Forelimb muscle (tissue), 1 donor: Measurements from ENCODE around the gene MBNL2. TPM values are rescaled to one million over a fixed set of nuclear protein-coding genes. Genes with fewer than 3 reads are reported as not detected.

ENCODE experiments used
- DNase-seq: peaks from one replicate; pipeline ENCODE4 v3.0.0-alpha.2; 2013; ENCODE audit warnings: low read depth
- polyA plus RNA-seq: library from polyadenylated mRNA; unstranded; fragments of 120-200 nt; gene quantifications from one replicate; pipeline ENCODE4 v1.2.1, GENCODE V29; 2013; ENCODE audit not compliant: insufficient read length

MBNL2 gene
- polyA plus RNA-seq, 1 donor: 26.5 TPM

DNA sequence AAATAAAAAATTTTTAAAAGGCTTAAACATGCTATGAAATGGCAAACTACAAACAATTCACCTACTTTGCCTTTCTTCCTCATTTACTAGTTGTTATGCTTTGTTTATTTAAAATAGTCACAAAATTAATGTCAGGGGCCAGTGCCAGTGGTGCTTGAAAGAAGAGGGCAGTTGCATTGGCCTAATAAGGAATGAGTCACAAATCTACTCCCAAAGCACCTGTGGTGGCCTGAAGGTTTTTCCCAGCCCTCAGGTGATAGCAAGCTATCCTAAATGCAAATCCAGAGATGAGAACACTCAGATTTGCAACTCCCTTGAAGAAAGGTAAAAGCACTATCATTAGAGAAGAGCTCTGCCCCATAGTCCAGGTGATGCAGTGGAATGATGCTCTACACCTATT lies 103.6 kb downstream of the MBNL2 start:
- no peak for DNase-seq

DNA sequence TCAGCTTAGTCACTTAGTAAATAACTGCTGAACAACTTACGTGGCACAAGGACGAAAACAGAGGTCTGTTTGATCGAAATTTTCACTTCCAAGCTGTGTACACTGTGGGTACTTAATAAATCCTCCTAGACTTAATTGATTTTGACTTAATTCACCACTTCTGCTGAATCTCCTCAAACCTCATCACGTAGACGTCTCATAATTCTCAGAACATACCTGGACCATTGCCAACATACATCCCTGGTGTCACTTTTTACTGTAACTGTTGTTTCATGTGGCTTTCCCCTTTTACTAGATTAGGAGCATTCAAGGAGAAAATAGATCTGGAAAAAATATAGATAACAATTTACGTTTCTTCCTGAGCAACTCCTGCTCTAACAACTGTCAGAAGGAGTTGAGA lies 105.0 kb downstream of the MBNL2 start:
- DNase-seq: no peak

- no peak for DNase-seq
These were observed 105.5 kb downstream of the MBNL2 start for GRCh38 chr13:97327506-97328221.

DNA sequence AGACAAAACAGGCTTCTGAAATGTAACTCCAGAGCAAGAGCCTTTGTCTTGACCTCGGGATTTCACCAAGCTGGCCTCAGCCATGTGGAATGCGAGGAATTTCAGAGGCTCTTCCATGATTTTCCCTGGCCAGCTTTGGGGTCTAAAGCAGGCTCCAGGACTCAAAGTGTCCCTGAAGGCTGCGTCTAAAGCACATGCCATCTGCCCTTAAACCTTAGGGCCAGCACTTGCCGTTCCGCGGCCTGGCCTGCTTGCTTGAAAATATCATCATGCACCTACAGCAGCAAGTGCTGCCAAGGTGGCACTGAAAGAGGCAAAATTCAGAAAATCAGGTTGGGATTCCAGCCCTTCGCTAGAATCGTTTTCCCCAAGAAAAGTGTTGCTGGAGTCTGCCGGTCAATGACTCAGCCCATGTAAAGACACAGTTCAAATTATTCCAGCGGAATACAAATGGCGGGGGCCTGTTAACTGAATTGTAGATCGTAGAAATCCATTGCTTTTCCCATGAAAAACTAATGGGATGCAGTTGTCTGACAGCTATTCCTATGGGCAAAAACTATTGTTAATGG lies 106.2 kb downstream of the MBNL2 start:
- DNase-seq: no peak

DNA sequence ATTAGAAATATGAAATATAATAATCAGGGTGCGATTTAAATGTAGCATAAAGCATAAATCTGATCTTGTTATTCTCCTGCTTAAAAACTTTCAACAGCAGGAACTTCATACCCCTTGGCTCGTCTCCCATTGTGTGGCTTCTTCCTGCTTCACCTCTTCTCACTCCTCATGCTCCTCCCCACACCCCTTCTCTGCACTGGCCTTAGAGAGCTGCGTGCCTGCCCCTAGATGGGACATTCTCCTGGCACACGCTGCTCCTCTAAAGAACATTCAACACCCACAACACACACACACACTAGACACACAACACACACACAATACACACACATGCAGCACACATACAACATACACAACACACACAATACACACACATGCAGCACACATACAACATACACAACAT lies 107.2 kb downstream of the MBNL2 start:
- DNase-seq: no peak

GRCh38 chr13:97330448-97330847 lies 108.3 kb downstream of the MBNL2 start:
- no peak for DNase-seq

DNA sequence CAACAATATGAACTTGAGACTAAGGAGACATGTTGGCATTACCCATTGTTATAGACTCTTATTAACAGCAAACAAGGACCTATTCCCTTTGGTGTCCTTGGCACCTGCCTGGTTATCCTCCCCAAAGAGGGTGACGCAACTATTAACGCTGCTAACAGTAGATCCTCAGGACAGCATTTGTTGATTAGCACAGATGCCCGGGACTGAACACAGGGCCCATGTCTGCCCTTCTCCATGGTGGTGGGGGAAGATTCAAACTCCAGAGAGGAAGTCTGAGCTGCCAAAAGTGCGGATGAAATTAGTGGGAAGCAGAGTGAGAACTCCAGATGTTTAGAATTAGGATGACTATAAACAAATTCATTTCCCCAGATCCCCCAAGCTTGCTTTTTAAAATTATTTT lies 110.6 kb downstream of the MBNL2 start:
- DNase-seq: no peak

GRCh38 chr13:97333983-97334382 lies 111.8 kb downstream of the MBNL2 start:
- DNase-seq: no peak

- DNase-seq: no peak
These were observed 112.6 kb downstream of the MBNL2 start for GRCh38 chr13:97334690-97335089.

- DNase-seq: no peak
These were observed 113.5 kb downstream of the MBNL2 start for GRCh38 chr13:97335488-97336134.

DNA sequence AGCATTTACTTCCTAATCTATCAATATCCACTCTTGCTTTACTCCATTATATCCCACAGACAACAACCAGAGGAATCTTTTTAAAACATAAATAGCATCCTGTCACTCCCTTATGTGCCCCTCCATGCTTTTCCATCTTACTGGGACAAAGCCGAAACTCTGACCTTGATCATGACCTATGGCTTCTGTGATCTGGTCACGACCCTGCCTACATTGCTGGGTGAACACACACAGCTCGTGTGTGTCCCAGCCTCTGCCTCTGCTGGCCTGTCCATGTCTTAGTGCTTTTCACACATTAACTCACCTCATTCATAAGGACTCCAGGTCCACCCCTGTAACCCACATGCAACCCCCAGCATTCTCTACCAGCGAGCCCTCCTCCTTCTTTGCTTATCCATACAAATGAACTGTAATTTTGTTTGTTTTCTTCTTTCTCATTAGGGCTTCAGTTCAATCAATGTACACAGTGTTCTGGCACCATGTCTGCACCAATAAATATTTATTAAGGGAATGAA lies 115.9 kb downstream of the MBNL2 start:
- no peak for DNase-seq

DNA sequence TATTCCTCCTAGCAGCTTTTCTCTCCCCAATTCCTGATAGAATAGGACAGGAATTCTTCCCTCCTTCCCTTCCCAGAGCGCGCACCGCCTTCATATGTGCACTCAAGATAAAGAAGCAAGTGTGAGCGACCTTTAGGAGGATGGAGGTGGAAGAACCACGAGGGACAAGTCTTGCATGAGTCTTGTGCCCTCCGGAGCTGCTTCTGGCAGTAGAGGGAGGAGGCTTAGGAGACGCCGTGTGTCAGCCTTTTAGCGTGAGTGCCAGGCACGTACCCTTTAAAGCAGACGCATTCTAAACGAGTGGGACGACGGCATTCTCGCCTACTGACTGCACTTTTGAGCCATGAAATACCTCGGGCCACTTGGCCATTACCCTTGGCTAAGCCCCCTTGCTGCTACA lies 116.4 kb downstream of the MBNL2 start:
- DNase-seq: no peak

- no peak for DNase-seq
These were observed 117.2 kb downstream of the MBNL2 start for GRCh38 chr13:97339019-97339987.

GRCh38 chr13:97339988-97340749 lies 118.0 kb downstream of the MBNL2 start:
- no peak for DNase-seq

- DNase-seq: no peak
These were observed 119.0 kb downstream of the MBNL2 start for GRCh38 chr13:97341135-97341534.

DNA sequence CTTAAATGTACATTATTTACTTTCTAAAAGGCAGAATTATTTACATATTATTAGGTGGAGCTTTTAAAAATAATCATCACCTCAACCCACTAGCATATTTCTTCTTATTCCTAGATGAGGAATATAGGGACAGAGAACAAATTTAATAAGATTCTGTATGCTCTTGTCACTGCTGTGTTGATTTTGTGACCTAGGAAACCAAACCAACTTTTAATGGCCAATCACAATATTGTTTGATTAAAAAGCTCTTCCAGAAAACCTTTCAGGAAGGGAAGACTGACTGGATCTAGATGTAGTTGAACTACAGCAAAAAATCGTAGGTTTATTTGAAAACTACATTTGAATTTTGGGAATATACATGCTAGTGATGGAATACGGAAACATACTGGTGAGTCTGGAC lies 120.0 kb downstream of the MBNL2 start:
- DNase-seq: no peak

GRCh38 chr13:97342936-97343335 lies 120.8 kb downstream of the MBNL2 start:
- DNase-seq: no peak

DNA sequence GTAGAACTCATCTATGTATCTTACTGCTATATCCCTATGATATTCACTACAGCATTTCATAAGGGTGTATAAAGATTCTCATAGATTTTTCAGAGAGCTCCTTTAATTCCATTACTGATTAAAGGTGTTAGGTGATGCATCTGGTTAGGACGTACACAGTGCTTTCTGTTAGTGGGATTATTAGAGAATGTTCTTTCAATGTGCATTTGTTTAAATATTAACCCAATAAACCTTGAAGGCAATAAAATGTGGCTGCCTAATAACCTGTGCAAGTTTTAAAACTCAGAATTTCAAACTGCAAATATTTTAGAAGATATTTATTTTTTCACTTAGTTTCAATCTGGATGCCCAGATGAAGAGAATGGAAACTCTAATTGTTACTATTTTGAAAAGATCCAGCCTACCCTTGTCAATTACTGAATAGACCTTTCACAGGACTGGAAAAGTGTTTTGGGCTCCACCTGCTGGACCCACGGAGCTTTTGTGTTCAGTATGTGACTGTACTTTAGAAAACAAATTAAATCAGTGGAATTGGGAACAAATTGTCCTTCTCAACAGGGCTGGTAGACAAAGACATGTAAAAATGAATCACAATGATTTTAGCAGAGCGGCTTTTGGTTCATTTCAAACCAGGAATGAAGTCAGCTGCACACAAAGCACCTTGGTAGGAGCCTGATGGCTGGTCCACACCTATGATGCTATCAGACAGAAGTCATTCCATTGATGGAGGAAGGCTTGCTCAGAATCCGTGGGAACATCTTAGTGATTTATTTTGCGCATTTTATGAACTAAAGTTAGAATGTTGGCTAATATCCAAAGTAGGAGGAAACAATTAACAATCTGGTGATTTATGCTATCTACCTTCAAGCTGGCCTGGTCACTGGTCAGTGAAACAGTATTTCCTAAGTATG lies 122.4 kb downstream of the MBNL2 start:
- peak; percentile 43 for DNase-seq

GRCh38 chr13:97346097-97346496 lies 124.0 kb downstream of the MBNL2 start:
- DNase-seq: no peak
